Endothelial cell of umbilical vein (primary cell): ENCODE measurements around the gene GNB1L. TPM values are rescaled to one million over a fixed set of nuclear protein-coding genes. Genes with fewer than 3 reads are reported as not detected.

ENCODE experiments used
- BruUV-seq: library from RNA; stranded (reverse); fragments of 400-500 nt; replicated peaks from 2 replicates; lab custom pipeline; 2021; lab: Mats Ljungman, UMichigan
- CTCF ChIA-PET: fragments of 300-600, 350-600 bp; sonication (Branson Sonifier 250); formaldehyde crosslinking; loops from one replicate; lab custom pipeline; 2021; ENCODE audit warnings: antibody characterized with exemption, inconsistent platforms; lab: Charles Lee
- POLR2A ChIA-PET: fragments of 300-600, 350-600 bp; sonication (Branson Sonifier 250); formaldehyde crosslinking; loops from one replicate; lab custom pipeline; 2021; ENCODE audit warnings: antibody characterized with exemption, inconsistent platforms; lab: Charles Lee
- DNase-seq: peaks from one replicate; pipeline ENCODE4 v3.0.0-alpha.2; 2011; ENCODE audit warnings: low read depth, low spot score
- FAIRE-seq: peaks from 2 replicates; lab custom pipeline; 2011; peaks lifted over from hg19 to GRCh38; lab: Jason Lieb, UNC
- H2AFZ ChIP-seq: 2 replicates; pipeline ENCODE4 v1.6.0; 2012; ENCODE audit warnings: low read depth, low read length, control low read depth, inconsistent platforms
- H3K27ac ChIP-seq: 2 replicates; pipeline ENCODE4 v1.5.1; 2011; ENCODE audit warnings: low read depth, mild to moderate bottlenecking, control low read depth, low read length, moderate library complexity; ENCODE audit not compliant: insufficient read depth
- H3K27me3 ChIP-seq, 2 experiments: 2 replicates each; pipeline versions ENCODE4 v1.6.0 to v1.6.1; 2011; ENCODE audit warnings: low read length in 2 of 2, mixed read lengths in 1 of 2; ENCODE audit not compliant: control insufficient read depth in 2 of 2, insufficient read depth in 2 of 2
- H3K36me3 ChIP-seq, 2 experiments: 2 replicates in 1 of 2; 3 replicates in 1 of 2; pipeline ENCODE4 v1.5.1; 2011; ENCODE audit warnings: low read length in 2 of 2, mild to moderate bottlenecking in 1 of 2, moderate library complexity in 1 of 2; ENCODE audit not compliant: control insufficient read depth in 2 of 2, insufficient read depth in 2 of 2; ENCODE audit errors: extremely low read depth in 1 of 2
- H3K4me1 ChIP-seq: 3 replicates; pipeline ENCODE4 v1.5.1; 2011; ENCODE audit warnings: mild to moderate bottlenecking, low read length; ENCODE audit not compliant: control insufficient read depth, insufficient read depth; ENCODE audit errors: extremely low read depth
- H3K4me2 ChIP-seq: 2 replicates; pipeline ENCODE4 v1.6.1; 2011; ENCODE audit warnings: low read length, control low read depth, mixed read lengths; ENCODE audit not compliant: insufficient read depth
- H3K4me3 ChIP-seq, 3 experiments: fragments of 200-600 bp in 1 of 3; sonication (generic), shearing (Covaris generic) in 1 of 3; replicated peaks in 1 of 3; 2 replicates each; pipeline ENCODE4 v1.5.1; 2011 to 2016; ENCODE audit warnings: control low read depth in 3 of 3, low read length in 3 of 3, mild to moderate bottlenecking in 2 of 3, inconsistent platforms in 1 of 3, low read depth in 1 of 3, moderate library complexity in 1 of 3; ENCODE audit not compliant: insufficient read depth in 1 of 3
- H3K79me2 ChIP-seq: 2 replicates; pipeline ENCODE4 v1.6.0; 2012; ENCODE audit warnings: low read length, inconsistent platforms; ENCODE audit not compliant: control insufficient read depth, insufficient read depth
- H3K9ac ChIP-seq: replicated peaks from 2 replicates; pipeline ENCODE3; 2011; ENCODE audit warnings: low read length, control low read depth; ENCODE audit not compliant: insufficient read depth; ENCODE audit errors: extremely low read depth
- H3K9me1 ChIP-seq: replicated peaks from 3 replicates; pipeline ENCODE4 v1.6.0; 2011; ENCODE audit warnings: mild to moderate bottlenecking, low read length; ENCODE audit not compliant: control insufficient read depth, insufficient read depth; ENCODE audit errors: extremely low read depth
- H3K9me3 ChIP-seq: replicated peaks from 2 replicates; pipeline ENCODE4 v1.5.1; 2012; ENCODE audit warnings: low read length, inconsistent platforms; ENCODE audit not compliant: control insufficient read depth, insufficient read depth
- H4K20me1 ChIP-seq: replicated peaks from 2 replicates; pipeline ENCODE3; 2011; ENCODE audit warnings: mild to moderate bottlenecking, low read length; ENCODE audit not compliant: control insufficient read depth, insufficient read depth; ENCODE audit errors: extremely low read depth
- CTCF ChIP-seq, 2 donors: IDR thresholded peaks; 1 replicate in 1 of 2; 2 replicates in 1 of 2; pipeline ENCODE4 v1.5.1; 2011; ENCODE audit warnings: low read length in 2 of 2, mild to moderate bottlenecking in 2 of 2, moderate library complexity in 2 of 2, control low read depth in 1 of 2, inconsistent platforms in 1 of 2, low read depth in 1 of 2; ENCODE audit not compliant: insufficient read depth in 1 of 2; ENCODE audit errors: extremely low read depth in 1 of 2
- EZH2 ChIP-seq: IDR thresholded peaks from 2 replicates; pipeline ENCODE4 v1.6.1; 2012; ENCODE audit warnings: borderline replicate concordance, low read depth, mild to moderate bottlenecking, moderate library complexity, low read length, inconsistent platforms; ENCODE audit not compliant: severe bottlenecking
- FOS ChIP-seq: IDR thresholded peaks from 2 replicates; pipeline ENCODE4 v1.6.1; 2011; ENCODE audit warnings: mild to moderate bottlenecking, low read length, moderate library complexity, borderline replicate concordance; ENCODE audit not compliant: insufficient read depth
- GATA2 ChIP-seq: IDR thresholded peaks from 2 replicates; pipeline ENCODE4 v1.7.0; 2011; ENCODE audit warnings: low read depth, mild to moderate bottlenecking, moderate library complexity, mixed read lengths, low read length; ENCODE audit not compliant: insufficient read length, insufficient read depth
- JUN ChIP-seq: IDR thresholded peaks from 2 replicates; pipeline ENCODE4 v1.6.1; 2011; ENCODE audit warnings: borderline replicate concordance, low read depth; ENCODE audit not compliant: insufficient read length, insufficient read depth
- MAX ChIP-seq: IDR thresholded peaks from 2 replicates; pipeline ENCODE4 v1.6.1; 2011; ENCODE audit not compliant: insufficient read depth, insufficient read length
- MYC ChIP-seq: IDR thresholded peaks from one replicate; pipeline ENCODE4 v1.6.1; 2011; ENCODE audit warnings: mild to moderate bottlenecking, low read depth, low read length
- POLR2A ChIP-seq: IDR thresholded peaks from 2 replicates; pipeline ENCODE4 v1.6.1; 2012; ENCODE audit warnings: low read depth, mild to moderate bottlenecking, control low read depth, low read length
- POLR2AphosphoS5 ChIP-seq: IDR thresholded peaks from 2 replicates; pipeline ENCODE4 v1.6.1; 2012; ENCODE audit warnings: low read depth, mild to moderate bottlenecking, control low read depth, low read length, moderate library complexity; ENCODE audit not compliant: insufficient read depth
- dilution Hi-C: fragments of 300-500 bp; cut with MboI; formaldehyde crosslinking; loops from one replicate; pipeline ENCODE4 v1.15.0; 2019; ENCODE audit warnings: low sequenced_read_pairs; ENCODE audit not compliant: extremely low pct_ligation_motif_present
- intact Hi-C: fragments of 100-400 bp; cut with micrococcal nuclease; formaldehyde crosslinking; loops from one replicate; pipeline ENCODE4 v1.10.0; 2022
- polyA plus RNA-seq, 4 experiments: library from polyadenylated mRNA; depleted of rRNA in 3 of 4; stranded (reverse) in 3 of 4; unstranded in 1 of 4; fragments of >200 nt; gene quantifications; 2 replicates each; pipeline versions ENCODE4 v1.2.1 to v1.2.3, GENCODE V29; 2011 to 2012; ENCODE audit warnings: missing spikeins in 1 of 4
- total RNA-seq: library from RNA; stranded (reverse); gene quantifications from 2 replicates; pipeline ENCODE4 v1.2.3, GENCODE V29; 2021

GNB1L gene
- total and polyA plus RNA-seq, 2 donors (not counting 3 experiments of a cell fraction or from before 2014, with no cell fraction given) = 5.4 to 5.9 TPM

GRCh38 chr22:19875531-19876313, 21.0 kb upstream of the GNB1L start:
- Histone ChIP-seq H3K9ac (peak overlapping the region; percentile 54), H3K4me1 (peaks cover 66% of the 10 kb centered on the region), H3K9me1 (no peaks in the 10 kb centered on the region), H2AFZ (no peak overlapping the region), H3K9me3 (no peaks in the 10 kb centered on the region), H3K27me3 (no peaks in the 10 kb centered on the region), H3K4me2 (peak overlapping the region; percentile 45), H3K27ac (peak overlapping the region; percentile 77), H4K20me1 (no peaks in the 10 kb centered on the region), H3K4me3 (peak overlapping the region in 2 of 3 experiments; percentile 1 to 3), H3K79me2 (peaks cover 46% of the 10 kb centered on the region), H3K36me3 (peaks cover 10 to 12% of the 10 kb centered on the region in 2 experiments)
- intact Hi-C loops (loop anchor here (1.0 to 2.0 kb wide), 2 partner anchors 16 to 35 kb away; no protein-coding TSS in a partner anchor), dilution Hi-C loops (no loop called here)
- ChIA-PET POLR2A (interaction anchor here (0.6 to 1.5 kb wide), 4 partner anchors 11 to 959 kb away, joined by 4 to 5 read pairs (median 4); no protein-coding TSS in a partner anchor), CTCF (interaction anchor here (1.3 to 3.0 kb wide), 7 partner anchors 16 to 145 kb away, joined by 3 to 16 read pairs (median 4); no protein-coding TSS in a partner anchor)
- no peak for TF ChIP-seq MAX
- peak; percentile 51 for TF ChIP-seq POLR2A
- TF ChIP-seq EZH2 = no peak
- no peak for TF ChIP-seq MYC
- TF ChIP-seq POLR2AphosphoS5 = peak; percentile 75
- peak; percentile 91 for TF ChIP-seq GATA2
- TF ChIP-seq JUN = no peak
- no peak for TF ChIP-seq CTCF (IDR thresholded peaks at IDR 0.05; ENCODE audit: extremely low read depth in 1 of 2, insufficient read depth in 1 of 2, low read depth in 1 of 2, low read length in 2 of 2)
- TF ChIP-seq FOS = peak; percentile 66
- BruUV-seq = no TSS peak
- DNase-seq (peak; percentile 74), FAIRE-seq (peak; percentile 77)
